GM18873 (cell line): ENCODE data around the gene BUB1B.
"Not testable (repeated sequence)": the region's sequence is repeated elsewhere in the genome, so short reads cannot be mapped to it uniquely, and the experiment has no call there.

ENCODE experiments used
- ATAC-seq: cut with Tn5 transposase; IDR thresholded peaks from one replicate; pipeline ENCODE4 v1.9.1; 2021; ENCODE audit warnings: mild to moderate bottlenecking, moderate library complexity, moderate number of reproducible peaks; ENCODE audit not compliant: unreplicated experiment, low FRiP score

BUB1B gene

GRCh38 chr15:40136470-40137302, 24.2 kb upstream of the BUB1B start:
- no peak for ATAC-seq

GRCh38 chr15:40137303-40138200, 23.3 kb upstream of the BUB1B start:
- ATAC-seq, result no peak

GRCh38 chr15:40138201-40138570, 22.7 kb upstream of the BUB1B start:
- not testable (repeated sequence) for ATAC-seq

GRCh38 chr15:40142428-40142827, 18.4 kb upstream of the BUB1B start:
- ATAC-seq, result no peak

GRCh38 chr15:40146037-40146436, 14.8 kb upstream of the BUB1B start:
- ATAC-seq, result no peak

GRCh38 chr15:40149339-40149738, 11.5 kb upstream of the BUB1B start:
- no peak for ATAC-seq

GRCh38 chr15:40150163-40150925, 10.5 kb upstream of the BUB1B start:
- ATAC-seq, result no peak

- ATAC-seq, result no peak
Observed at GRCh38 chr15:40151499-40151898, 9.4 kb upstream of the BUB1B start.

GRCh38 chr15:40151991-40152390, 8.9 kb upstream of the BUB1B start:
- ATAC-seq, result no peak

GRCh38 chr15:40154821-40155220, 6.0 kb upstream of the BUB1B start:
- ATAC-seq, result not testable (repeated sequence)

GRCh38 chr15:40155270-40155910, 5.5 kb upstream of the BUB1B start:
- no peak for ATAC-seq

- no peak for ATAC-seq
Observed at GRCh38 chr15:40157778-40158447, 3.0 kb upstream of the BUB1B start.

GRCh38 chr15:40160021-40160420, 848 bp upstream of the BUB1B start:
- ATAC-seq, result no peak

- no peak for ATAC-seq
Observed at GRCh38 chr15:40161693-40162391, 973 bp downstream of the BUB1B start.

GRCh38 chr15:40162552-40162951, 1.7 kb downstream of the BUB1B start:
- ATAC-seq, result no peak

- ATAC-seq, result no peak
Observed at GRCh38 chr15:40163657-40164416, 3.0 kb downstream of the BUB1B start.

GRCh38 chr15:40167374-40167773, 6.5 kb downstream of the BUB1B start:
- not testable (repeated sequence) for ATAC-seq

GRCh38 chr15:40175160-40175559, 14.3 kb downstream of the BUB1B start:
- ATAC-seq, result no peak
